GM12875 (cell line): ENCODE data around the gene SEPTIN6.

ENCODE experiments used
- H3K4me3 ChIP-seq: one replicate; pipeline ENCODE4 v1.5.1; 2011; ENCODE audit warnings: low read depth, low read length, control low read depth
- TF ChIP-seq, protein P1 (sequence below): IDR thresholded peaks from 2 replicates; pipeline ENCODE4 v1.5.1; 2011; ENCODE audit warnings: low read depth, mild to moderate bottlenecking, control low read depth, inconsistent platforms, low read length, moderate library complexity, borderline replicate concordance; ENCODE audit not compliant: insufficient read depth

SEPTIN6 gene

GRCh38 chrX:119728487-119728886 lies 35.5 kb upstream of the SEPTIN6 start:
- no peak overlapping the region for H3K4me3 ChIP-seq
- TF ChIP-seq, protein P1, sequence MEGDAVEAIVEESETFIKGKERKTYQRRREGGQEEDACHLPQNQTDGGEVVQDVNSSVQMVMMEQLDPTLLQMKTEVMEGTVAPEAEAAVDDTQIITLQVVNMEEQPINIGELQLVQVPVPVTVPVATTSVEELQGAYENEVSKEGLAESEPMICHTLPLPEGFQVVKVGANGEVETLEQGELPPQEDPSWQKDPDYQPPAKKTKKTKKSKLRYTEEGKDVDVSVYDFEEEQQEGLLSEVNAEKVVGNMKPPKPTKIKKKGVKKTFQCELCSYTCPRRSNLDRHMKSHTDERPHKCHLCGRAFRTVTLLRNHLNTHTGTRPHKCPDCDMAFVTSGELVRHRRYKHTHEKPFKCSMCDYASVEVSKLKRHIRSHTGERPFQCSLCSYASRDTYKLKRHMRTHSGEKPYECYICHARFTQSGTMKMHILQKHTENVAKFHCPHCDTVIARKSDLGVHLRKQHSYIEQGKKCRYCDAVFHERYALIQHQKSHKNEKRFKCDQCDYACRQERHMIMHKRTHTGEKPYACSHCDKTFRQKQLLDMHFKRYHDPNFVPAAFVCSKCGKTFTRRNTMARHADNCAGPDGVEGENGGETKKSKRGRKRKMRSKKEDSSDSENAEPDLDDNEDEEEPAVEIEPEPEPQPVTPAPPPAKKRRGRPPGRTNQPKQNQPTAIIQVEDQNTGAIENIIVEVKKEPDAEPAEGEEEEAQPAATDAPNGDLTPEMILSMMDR = no peak

DNA sequence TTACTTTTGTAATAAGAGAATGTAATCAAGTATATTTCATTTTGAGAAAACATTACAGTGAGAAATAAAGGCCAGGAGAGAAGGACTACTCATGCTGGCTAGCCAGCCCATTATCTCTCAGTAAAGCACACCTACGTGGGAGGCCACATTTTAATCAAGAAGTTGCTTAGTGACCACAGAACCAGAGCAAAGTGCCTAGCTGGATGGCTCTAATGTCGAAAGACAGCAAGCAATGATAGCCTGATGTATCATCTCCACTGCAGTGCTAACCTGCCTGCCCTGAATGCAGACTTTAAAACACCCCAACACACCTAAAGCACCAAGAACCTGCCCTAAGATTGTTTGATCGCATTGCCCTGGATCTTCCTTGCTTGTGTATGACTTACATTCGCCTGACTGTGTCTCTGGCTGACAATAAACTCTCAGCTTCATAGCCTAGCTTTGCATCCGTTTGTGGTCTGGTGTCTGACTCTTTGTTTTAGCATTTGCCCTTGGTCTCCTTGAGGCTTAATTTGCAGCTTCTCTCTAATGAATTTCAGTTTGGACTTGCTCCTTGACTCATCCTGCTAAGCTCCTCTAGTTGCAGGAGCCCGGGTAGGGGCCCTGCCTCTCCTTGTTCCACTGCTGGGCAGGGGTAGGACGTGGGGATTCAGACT lies 34.1 kb upstream of the SEPTIN6 start:
- no peak overlapping the region for H3K4me3 ChIP-seq
- TF ChIP-seq, protein P1 = no peak

DNA sequence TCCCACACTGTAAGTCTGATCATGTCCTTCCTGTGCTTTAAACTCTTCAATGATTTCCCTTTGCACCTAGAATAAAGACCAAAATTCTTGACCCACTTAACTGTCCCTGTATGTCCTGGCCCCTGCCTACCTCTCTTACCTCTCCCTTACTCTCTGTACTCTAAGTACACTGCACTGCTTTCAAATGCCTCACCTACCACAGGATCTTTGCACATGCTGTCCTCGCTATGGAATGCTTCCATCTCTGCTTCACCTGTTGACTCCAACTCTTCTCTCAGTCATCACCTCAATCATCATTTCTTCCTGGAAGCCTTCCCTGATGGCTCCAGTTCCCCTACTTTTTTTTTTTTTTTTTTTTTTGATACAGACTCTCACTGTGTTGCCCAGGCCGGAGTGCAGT lies 29.0 kb upstream of the SEPTIN6 start:
- TF ChIP-seq, protein P1 = no peak
- no peak overlapping the region for H3K4me3 ChIP-seq

- H3K4me3 ChIP-seq = no peak overlapping the region
- TF ChIP-seq, protein P1 = no peak
Observed at GRCh38 chrX:119721487-119721886, 28.5 kb upstream of the SEPTIN6 start.

DNA sequence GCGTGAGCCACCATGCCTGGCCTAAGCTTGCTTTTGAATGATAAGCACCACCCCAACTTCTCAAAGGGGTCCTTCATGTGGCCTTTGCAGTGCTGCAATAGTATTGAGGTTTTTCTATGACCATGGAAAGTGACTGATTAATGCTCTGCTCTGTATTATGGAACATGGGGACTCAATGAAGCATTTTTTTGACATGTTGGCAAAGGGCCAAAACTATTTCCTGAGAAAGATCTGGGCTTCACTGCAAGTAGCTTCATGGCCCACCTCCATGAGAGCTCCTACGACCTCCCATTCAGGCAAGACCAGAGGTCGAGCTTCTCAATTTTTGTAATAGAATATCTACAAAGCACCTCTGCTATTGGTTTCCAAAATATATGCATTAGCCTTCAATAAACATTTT lies 16.7 kb upstream of the SEPTIN6 start:
- TF ChIP-seq, protein P1 = no peak
- no peak overlapping the region for H3K4me3 ChIP-seq

DNA sequence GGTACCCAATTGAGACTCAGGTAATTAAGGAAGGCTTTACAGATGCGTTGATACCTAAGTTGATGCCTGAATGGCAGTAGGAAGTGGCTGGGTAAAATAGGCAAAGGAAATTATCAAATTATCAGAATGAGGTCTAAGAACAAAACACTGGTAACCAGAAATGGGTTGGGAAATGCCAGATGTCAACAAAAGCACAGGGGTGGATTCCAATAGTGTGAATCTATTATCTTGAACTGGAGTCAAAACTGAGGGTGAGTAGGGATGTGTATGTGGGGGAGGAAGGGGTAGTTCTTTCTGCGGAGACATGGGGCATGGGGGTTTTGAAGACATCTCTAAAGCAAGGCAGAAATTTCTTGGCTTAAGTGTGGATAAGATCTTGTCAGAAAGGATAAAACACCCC lies 16.0 kb upstream of the SEPTIN6 start:
- TF ChIP-seq, protein P1 = no peak
- no peak overlapping the region for H3K4me3 ChIP-seq

DNA sequence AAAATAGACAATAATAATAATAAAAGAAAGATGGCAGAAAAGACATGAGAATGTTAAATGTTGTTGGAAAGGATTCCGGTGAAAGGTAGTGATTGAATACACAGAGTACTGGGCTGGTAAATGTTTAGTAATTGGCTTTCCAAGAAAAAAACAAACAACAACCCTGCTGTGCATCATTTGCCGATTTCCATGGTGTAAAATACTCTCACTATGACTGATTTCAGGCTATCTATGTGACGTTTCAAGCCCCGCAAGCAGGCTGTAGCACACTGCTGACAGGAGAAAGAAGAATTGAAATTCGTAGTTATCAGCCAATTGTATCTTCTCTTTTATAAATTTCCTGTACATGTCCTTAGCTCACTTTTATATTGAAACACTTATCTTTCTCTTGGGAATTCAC lies 13.6 kb upstream of the SEPTIN6 start:
- TF ChIP-seq, protein P1 = no peak
- H3K4me3 ChIP-seq = no peak overlapping the region
